ENCODE measurements around the gene POLA1. TPM values are rescaled to one million over a fixed set of nuclear protein-coding genes. Genes with fewer than 3 reads are reported as not detected.

The POLA1 gene
- total RNA-seq, 2 donors from 2014 or later = 24.4 to 53.6 TPM

- peaks cover 15% of the 10 kb centered on the region for H3K36me3 Mint-ChIP-seq (ENCODE audit: low read depth)
- H3K9me3 Mint-ChIP-seq = no peaks in the 10 kb centered on the region
- no peak overlapping the region for H3K27ac ChIP-seq (ENCODE audit: low read depth, low read length)
- no peaks in the 10 kb centered on the region for H3K27me3 ChIP-seq (ENCODE audit: control insufficient read depth, insufficient read depth, low read length, poor library complexity, severe bottlenecking)
- H3K9me3 ChIP-seq (ENCODE audit: control insufficient read depth, low read length) = no peaks in the 10 kb centered on the region
- no peaks in the 10 kb centered on the region for H3K36me3 ChIP-seq (ENCODE audit: control insufficient read depth, insufficient read depth, low read length)
- H3K4me3 Mint-ChIP-seq = no peak overlapping the region
- DNase-seq = no peak
- no peaks in the 10 kb centered on the region for H3K4me1 ChIP-seq (ENCODE audit: control insufficient read depth, insufficient read depth, low read length)
- H3K9ac ChIP-seq (ENCODE audit: extremely low read depth, low read length, poor library complexity, severe bottlenecking) = no peak overlapping the region
- no peaks in the 10 kb centered on the region for H3K27me3 Mint-ChIP-seq (ENCODE audit: insufficient read depth)
- H3K4me1 Mint-ChIP-seq = peaks cover 22% of the 10 kb centered on the region
- TF ChIP-seq CTCF (conservative IDR thresholded peaks at IDR 0.05) = no peak
- no peak overlapping the region for H3K4me3 ChIP-seq (ENCODE audit: low read length)
- no peak overlapping the region for H3K27ac Mint-ChIP-seq
These were observed 263.1 kb downstream of the POLA1 start for GRCh38 chrX:24956828-24957227.

- no peaks in the 10 kb centered on the region for H3K27me3 Mint-ChIP-seq (ENCODE audit: insufficient read depth)
- no peak overlapping the region for H3K4me3 Mint-ChIP-seq
- Histone ChIP-seq H3K36me3 (ENCODE audit: control insufficient read depth, insufficient read depth, low read length) (no peaks in the 10 kb centered on the region), H3K4me1 (ENCODE audit: control insufficient read depth, insufficient read depth, low read length) (no peaks in the 10 kb centered on the region), H3K27me3 (ENCODE audit: control insufficient read depth, insufficient read depth, low read length, poor library complexity, severe bottlenecking) (no peaks in the 10 kb centered on the region), H3K9me3 (ENCODE audit: control insufficient read depth, low read length) (no peaks in the 10 kb centered on the region), H3K4me3 (ENCODE audit: low read length) (no peak overlapping the region), H3K9ac (ENCODE audit: extremely low read depth, low read length, poor library complexity, severe bottlenecking) (no peak overlapping the region), H3K27ac (ENCODE audit: low read depth, low read length) (no peak overlapping the region)
- H3K9me3 Mint-ChIP-seq = no peaks in the 10 kb centered on the region
- H3K36me3 Mint-ChIP-seq (ENCODE audit: low read depth) = peaks cover 10% of the 10 kb centered on the region
- no peak overlapping the region for H3K27ac Mint-ChIP-seq
- TF ChIP-seq CTCF (conservative IDR thresholded peaks at IDR 0.05) = no peak
- 100% methylated on average over 1 of the region's 1 CpG; no CpG with 5 or more reads in 1 of the 2 experiments for WGBS, 2 experiments (ENCODE audit: insufficient coverage in 1 of 2, insufficient read length in 1 of 2)
- no peak for DNase-seq
- peaks cover 16% of the 10 kb centered on the region for H3K4me1 Mint-ChIP-seq
These were observed 268.1 kb downstream of the POLA1 start for GRCh38 chrX:24961809-24962208.

GRCh38 chrX:24963823-24964222, 270.1 kb downstream of the POLA1 start:
- no peaks in the 10 kb centered on the region for H3K9me3 Mint-ChIP-seq
- H3K36me3 Mint-ChIP-seq (ENCODE audit: low read depth) = peaks cover 4% of the 10 kb centered on the region
- no peaks in the 10 kb centered on the region for H3K9me3 ChIP-seq (ENCODE audit: control insufficient read depth, low read length)
- TF ChIP-seq CTCF (conservative IDR thresholded peaks at IDR 0.05) = no peak
- no peak overlapping the region for H3K4me3 ChIP-seq (ENCODE audit: low read length)
- no peak overlapping the region for H3K27ac ChIP-seq (ENCODE audit: low read depth, low read length)
- no peaks in the 10 kb centered on the region for H3K4me1 ChIP-seq (ENCODE audit: control insufficient read depth, insufficient read depth, low read length)
- no peak overlapping the region for H3K9ac ChIP-seq (ENCODE audit: extremely low read depth, low read length, poor library complexity, severe bottlenecking)
- no peaks in the 10 kb centered on the region for H3K27me3 ChIP-seq (ENCODE audit: control insufficient read depth, insufficient read depth, low read length, poor library complexity, severe bottlenecking)
- peak; percentile 60 for DNase-seq
- H3K27me3 Mint-ChIP-seq (ENCODE audit: insufficient read depth) = no peaks in the 10 kb centered on the region
- H3K4me1 Mint-ChIP-seq = peaks cover 16% of the 10 kb centered on the region
- H3K4me3 Mint-ChIP-seq = no peak overlapping the region
- H3K27ac Mint-ChIP-seq = no peak overlapping the region
- H3K36me3 ChIP-seq (ENCODE audit: control insufficient read depth, insufficient read depth, low read length) = no peaks in the 10 kb centered on the region
- WGBS, 2 experiments (ENCODE audit: insufficient coverage in 1 of 2, insufficient read length in 1 of 2) = 27% methylated on average over 1 of the region's 2 CpGs; no CpG with 5 or more reads in 1 of the 2 experiments
